ENCODE data around the gene PCDHGC3. TPM values are rescaled to one million over a fixed set of nuclear protein-coding genes. Genes with fewer than 3 reads are reported as not detected.

Gene PCDHGC3
- total and polyA plus RNA-seq, 2 of the 8 experiments (the other 6 are each of a cell fraction or from before 2014, with no cell fraction given): 4.7 to 18.6 TPM

DNA sequence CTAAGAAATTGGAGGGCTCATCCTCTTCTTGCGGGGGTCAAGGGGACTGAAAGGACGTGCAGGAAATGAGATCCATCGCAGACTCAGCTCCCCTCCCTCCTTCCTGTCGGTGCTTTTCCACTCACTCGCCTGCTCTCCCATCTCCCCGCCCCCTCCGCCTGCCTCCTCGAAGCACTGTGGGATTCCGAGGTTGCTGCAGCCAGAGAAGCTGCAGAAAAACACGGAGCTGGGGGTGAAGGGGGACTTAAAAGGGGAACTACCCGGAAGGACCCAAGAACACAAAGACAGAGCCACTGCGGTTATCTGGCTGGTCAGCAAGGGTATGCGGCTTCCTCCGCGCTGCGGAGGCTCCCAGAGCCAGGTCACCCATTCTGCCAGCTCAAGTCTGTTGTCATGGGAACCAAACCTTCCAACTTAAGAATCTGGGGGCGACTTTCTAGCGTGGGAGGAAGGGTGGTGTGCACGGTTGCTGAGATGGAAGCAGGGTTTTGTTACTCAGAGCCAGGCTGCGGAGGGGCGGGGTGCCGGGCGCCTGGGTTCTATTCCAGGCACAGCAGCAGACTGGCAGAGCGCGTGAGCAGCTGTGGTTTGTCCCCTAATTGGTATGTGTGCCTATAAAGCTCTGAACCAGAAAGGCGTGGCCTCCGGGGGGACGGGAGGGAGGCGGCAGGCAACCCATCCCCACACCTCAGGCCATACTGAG is 38.0 kb downstream of the PCDHGC3 start:
- DNase-seq (ENCODE audit: low read depth in 1 of 2, low spot score in 2 of 2) (peak in 1 of 2 experiments; percentile 80), FAIRE-seq (peak; percentile 68)
- Histone ChIP-seq H4K91ac (replicated peaks; ENCODE audit: insufficient read length, low read length) (peak overlapping the region; percentile 55), H3K14ac (ENCODE audit: insufficient read length) (no peak overlapping the region), H3K36me3 (ENCODE audit: control insufficient read depth in 2 of 4, insufficient read depth in 4 of 4, low read length in 3 of 4) (peaks cover 2 to 12% (median 11%) of the 10 kb centered on the region in 4 experiments; a peak in 6 of 8 replicates), H2AK5ac (ENCODE audit: low read depth, low read length) (no peak overlapping the region), H3K18ac (ENCODE audit: extremely low read depth, low read length) (peak overlapping the region; percentile 93), H3K9ac (replicated peaks in 1 of 4; ENCODE audit: extremely low read depth in 1 of 4, low read depth in 3 of 4, low read length in 3 of 4) (peak overlapping the region in 3 of 4 experiments; percentile 7 to 57 (median 20); a peak in 5 of 7 replicates), H3K4ac (replicated peaks; ENCODE audit: insufficient read length, low read depth, low read length) (no peak overlapping the region), H2BK15ac (ENCODE audit: low read length) (no peak overlapping the region), H2AFZ (ENCODE audit: low read length) (peak overlapping the region; percentile 64; the same call in 1 of the 2 replicates), H3K79me2 (ENCODE audit: control insufficient read depth in 1 of 2, insufficient read depth in 2 of 2, low read length in 2 of 2) (no peaks in the 10 kb centered on the region), H3K23me2 (ENCODE audit: low read depth, low read length) (peaks cover 15% of the 10 kb centered on the region), H3K23ac (ENCODE audit: insufficient read length) (no peak overlapping the region), H3K27ac (ENCODE audit: low read depth, low read length) (peak overlapping the region; percentile 84), H2BK120ac (replicated peaks; ENCODE audit: low read depth, low read length) (no peak overlapping the region), H3K4me1 (replicated peaks in 1 of 4; ENCODE audit: control insufficient read depth in 3 of 4, insufficient read depth in 4 of 4, low read length in 3 of 4) (peaks cover 7 to 28% (median 11%) of the 10 kb centered on the region in 4 experiments), H4K8ac (ENCODE audit: extremely low read depth, insufficient read depth, low read length) (peak overlapping the region; percentile 60; the same call in 1 of the 2 replicates), H4K20me1 (replicated peaks in 1 of 2; ENCODE audit: control insufficient read depth in 1 of 2, insufficient read depth in 2 of 2, low read length in 2 of 2) (no peaks in the 10 kb centered on the region), H2BK20ac (ENCODE audit: low read length) (0 out of 2 replicates have a peak overlapping the region, but pooled peaks have one; percentile 21), H2BK12ac (ENCODE audit: low read depth, low read length) (peak overlapping the region; percentile 62; the same call in 1 of the 2 replicates), H3K56ac (replicated peaks; ENCODE audit: insufficient read length, low read depth, low read length) (peak overlapping the region; percentile 9), H3K27me3 (replicated peaks in 1 of 4; ENCODE audit: control insufficient read depth in 3 of 4, extremely low read depth in 1 of 4, insufficient read depth in 3 of 4, low read length in 3 of 4) (no peaks in the 10 kb centered on the region), H3K79me1 (ENCODE audit: low read depth, low read length) (no peaks in the 10 kb centered on the region), H2BK5ac (ENCODE audit: low read depth, low read length) (peak overlapping the region; percentile 76), H4K5ac (ENCODE audit: insufficient read length, low read depth, low read length) (peak overlapping the region; percentile 36), H3K4me3 (ENCODE audit: extremely low read depth in 1 of 4, insufficient read depth in 2 of 4, low read depth in 3 of 4, low read length in 4 of 4) (peak overlapping the region; percentile 61 to 83 (median 76)), H3K4me2 (ENCODE audit: insufficient read depth in 1 of 2, low read depth in 2 of 2, low read length in 2 of 2) (peak overlapping the region; percentile 98 to 100), H3K9me3 (ENCODE audit: insufficient read depth in 2 of 2, low read depth in 1 of 2, low read length in 1 of 2) (no peaks in the 10 kb centered on the region)
- POLR2A ChIA-PET (ENCODE audit: partially characterized antibody): interaction anchor here (0.7 to 5.1 kb wide), 26 partner anchors 10 to 193 kb away, joined by 3 to 33 read pairs (median 4); partner anchors contain the start of genes DIAPH1, PCDHGA10, PCDHGA11 and PCDHGA12
- 4% methylated on average over 28 of the region's 29 CpGs; no CpG with 5 or more reads in 1 of the 2 experiments for WGBS, 2 experiments (ENCODE audit: extremely low coverage in 1 of 2, insufficient coverage in 1 of 2, insufficient read length in 1 of 2, insufficient replicate concordance in 2 of 2, low coverage in 1 of 2, low lambda C conversion rate in 2 of 2, missing lambda C conversion rate in 1 of 2)
- CTCF ChIA-PET (ENCODE audit: partially characterized antibody): interaction anchor here (0.6 to 50.9 kb wide), 48 partner anchors 9 to 547 kb away, joined by 3 to 1236 read pairs (median 4); partner anchors contain the start of genes PCDHAC2, PCDHB10, PCDHB11 and PCDHB13
- 0 out of 4 replicates have a peak, but pooled peaks of 1 of the 2 experiments have one; percentile 12 for TF ChIP-seq HDAC2 (IDR thresholded peaks at IDR 0.05; ENCODE audit: borderline replicate concordance in 1 of 2, low read depth in 2 of 2, low read length in 2 of 2)
- TF ChIP-seq TAF1 (IDR thresholded peaks at IDR 0.05; ENCODE audit: low read depth, low read length): peak; percentile 50
- peak; percentile 24; the same call in 1 of the 2 replicates for TF ChIP-seq CHD2 (IDR thresholded peaks at IDR 0.05; ENCODE audit: low read length)
- TF ChIP-seq SP1 (IDR thresholded peaks at IDR 0.05; ENCODE audit: low read depth, low read length): 0 out of 2 replicates have a peak, but pooled peaks have one; percentile 47
- no peak for TF ChIP-seq TCF12 (IDR thresholded peaks at IDR 0.05; ENCODE audit: low read depth, low read length)
- peak; percentile 30 for TF ChIP-seq KDM4A (IDR thresholded peaks at IDR 0.05; ENCODE audit: low read depth, low read length, severe bottlenecking)
- TF ChIP-seq CBX8 (IDR thresholded peaks at IDR 0.05; ENCODE audit: borderline replicate concordance, low read depth, low read length): no peak
- TF ChIP-seq EGR1 (IDR thresholded peaks at IDR 0.05; ENCODE audit: borderline replicate concordance, low read depth, low read length): peak; percentile 86; the same call in 1 of the 2 replicates
- TF ChIP-seq SIN3A (conservative IDR thresholded peaks at IDR 0.05 in 1 of 2, IDR thresholded peaks at IDR 0.05 in 1 of 2; ENCODE audit: low read depth in 1 of 2, low read length in 2 of 2): 0 out of 4 replicates have a peak, but pooled peaks of 1 of the 2 experiments have one; percentile 58
- TF ChIP-seq NANOG (IDR thresholded peaks at IDR 0.05; ENCODE audit: insufficient read depth, low read depth, low read length, poor library complexity, severe bottlenecking): no peak
